Osteoblast (primary cell): ENCODE data around the gene NCOA6. TPM values are rescaled to one million over a fixed set of nuclear protein-coding genes. Genes with fewer than 3 reads are reported as not detected.
"Not testable (repeated sequence)": the region's sequence is repeated elsewhere in the genome, so short reads cannot be mapped to it uniquely, and the experiment has no call there.

ENCODE experiments used
- DNase-seq: peaks from one replicate; pipeline ENCODE4 v3.0.0; 2011; ENCODE audit warnings: low spot score, mixed read lengths; ENCODE audit not compliant: insufficient read length; ENCODE audit errors: missing footprints
- H2AFZ ChIP-seq: 2 replicates; pipeline ENCODE4 v1.6.0; 2011; ENCODE audit warnings: mild to moderate bottlenecking, low read length
- H3K27ac ChIP-seq: 2 replicates; pipeline ENCODE4 v1.5.1; 2011; ENCODE audit warnings: mild to moderate bottlenecking, low read depth, low read length, moderate library complexity
- H3K27me3 ChIP-seq: 2 replicates; pipeline ENCODE4 v1.6.0; 2012; ENCODE audit warnings: mild to moderate bottlenecking, control low read depth, inconsistent platforms, low read length, moderate library complexity; ENCODE audit not compliant: insufficient read depth
- H3K36me3 ChIP-seq: 2 replicates; pipeline ENCODE4 v1.5.1; 2011; ENCODE audit warnings: mild to moderate bottlenecking, low read length, control low read depth, moderate library complexity; ENCODE audit not compliant: insufficient read depth
- H3K4me1 ChIP-seq: 2 replicates; pipeline ENCODE4 v1.5.1; 2011; ENCODE audit warnings: mild to moderate bottlenecking, low read length, control low read depth, moderate library complexity; ENCODE audit not compliant: insufficient read depth
- H3K4me2 ChIP-seq: 2 replicates; pipeline ENCODE4 v1.6.0; 2011; ENCODE audit warnings: mild to moderate bottlenecking, low read length; ENCODE audit not compliant: insufficient read depth
- H3K4me3 ChIP-seq: fragments of 200-600 bp; sonication (generic); 3 replicates; pipeline ENCODE4 v1.5.1; 2012; ENCODE audit warnings: mild to moderate bottlenecking, low read length, inconsistent platforms; ENCODE audit not compliant: insufficient read depth
- H3K79me2 ChIP-seq: 2 replicates; pipeline ENCODE4 v1.6.0; 2012; ENCODE audit warnings: mild to moderate bottlenecking, low read length, control low read depth, inconsistent platforms; ENCODE audit not compliant: insufficient read depth
- H3K9me3 ChIP-seq: 2 replicates; pipeline ENCODE4 v1.5.1; 2011; ENCODE audit warnings: low read depth, low read length, control low read depth
- H4K20me1 ChIP-seq: 2 replicates; pipeline ENCODE4 v1.6.0; 2012; ENCODE audit warnings: mild to moderate bottlenecking, low read length, control low read depth; ENCODE audit not compliant: insufficient read depth
- total RNA-seq: library from RNA; depleted of rRNA; stranded (reverse); fragments of >200 nt; gene quantifications from 2 replicates; pipeline ENCODE4 v1.2.3, GENCODE V29; 2012
- TF ChIP-seq, protein P1 (sequence below): IDR thresholded peaks from 2 replicates; pipeline ENCODE4 v1.5.1; 2011; ENCODE audit warnings: mild to moderate bottlenecking, low read depth, low read length, moderate library complexity; ENCODE audit errors: extremely low read depth

NCOA6 gene
- total RNA-seq, 1 donor: 8.7 TPM

DNA sequence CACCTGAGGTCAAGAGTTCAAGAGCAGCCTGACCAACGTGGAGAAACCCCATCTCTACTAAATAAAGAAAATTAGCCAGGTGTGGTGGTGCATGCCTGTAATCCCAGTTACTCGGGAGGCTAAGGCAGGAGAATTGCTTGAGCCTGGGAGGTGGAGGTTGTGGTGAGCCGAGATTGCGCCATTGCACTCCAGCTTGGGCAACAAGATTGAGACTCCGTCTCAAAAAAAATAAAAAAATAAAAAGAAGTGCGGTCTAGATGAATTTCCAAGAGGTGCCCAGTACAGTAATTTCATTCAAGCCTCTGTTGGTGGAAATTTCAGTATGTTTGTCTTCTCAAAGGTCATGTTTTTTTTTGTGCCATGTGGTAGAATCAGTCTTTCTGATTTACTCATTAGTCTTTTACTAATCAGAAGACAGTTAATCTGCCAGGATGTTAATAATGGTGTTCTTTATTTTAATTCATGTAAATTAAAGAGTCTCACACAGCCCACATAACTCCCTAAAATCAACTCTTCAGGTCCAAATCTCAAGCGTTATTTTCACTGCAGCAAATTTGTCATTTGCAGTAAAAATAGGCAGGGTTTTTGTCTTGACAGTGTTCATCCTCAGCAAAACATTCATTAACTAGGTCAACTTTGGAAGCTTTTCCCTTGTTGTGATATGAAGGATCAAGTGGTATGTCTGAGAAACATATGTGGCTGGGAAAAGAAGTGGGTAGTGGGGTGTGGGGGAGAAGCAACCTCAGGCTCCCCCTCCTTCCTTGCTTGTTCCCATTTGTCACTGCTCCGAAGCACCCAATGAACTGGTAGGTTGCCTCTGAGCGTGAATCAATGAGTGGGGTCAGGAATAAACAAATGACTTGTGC, 108.0 kb downstream of the NCOA6 start:
- H2AFZ ChIP-seq: no peak overlapping the region
- no peaks in the 10 kb centered on the region for H3K79me2 ChIP-seq
- H4K20me1 ChIP-seq: peaks cover 12% of the 10 kb centered on the region
- H3K4me1 ChIP-seq: peaks cover 32% of the 10 kb centered on the region
- DNase-seq: no peak
- no peaks in the 10 kb centered on the region for H3K9me3 ChIP-seq
- no peaks in the 10 kb centered on the region for H3K27me3 ChIP-seq
- no peak overlapping the region for H3K27ac ChIP-seq
- H3K4me2 ChIP-seq: no peak overlapping the region
- no peak overlapping the region for H3K4me3 ChIP-seq
- H3K36me3 ChIP-seq: peaks cover 18% of the 10 kb centered on the region
- TF ChIP-seq, protein P1, sequence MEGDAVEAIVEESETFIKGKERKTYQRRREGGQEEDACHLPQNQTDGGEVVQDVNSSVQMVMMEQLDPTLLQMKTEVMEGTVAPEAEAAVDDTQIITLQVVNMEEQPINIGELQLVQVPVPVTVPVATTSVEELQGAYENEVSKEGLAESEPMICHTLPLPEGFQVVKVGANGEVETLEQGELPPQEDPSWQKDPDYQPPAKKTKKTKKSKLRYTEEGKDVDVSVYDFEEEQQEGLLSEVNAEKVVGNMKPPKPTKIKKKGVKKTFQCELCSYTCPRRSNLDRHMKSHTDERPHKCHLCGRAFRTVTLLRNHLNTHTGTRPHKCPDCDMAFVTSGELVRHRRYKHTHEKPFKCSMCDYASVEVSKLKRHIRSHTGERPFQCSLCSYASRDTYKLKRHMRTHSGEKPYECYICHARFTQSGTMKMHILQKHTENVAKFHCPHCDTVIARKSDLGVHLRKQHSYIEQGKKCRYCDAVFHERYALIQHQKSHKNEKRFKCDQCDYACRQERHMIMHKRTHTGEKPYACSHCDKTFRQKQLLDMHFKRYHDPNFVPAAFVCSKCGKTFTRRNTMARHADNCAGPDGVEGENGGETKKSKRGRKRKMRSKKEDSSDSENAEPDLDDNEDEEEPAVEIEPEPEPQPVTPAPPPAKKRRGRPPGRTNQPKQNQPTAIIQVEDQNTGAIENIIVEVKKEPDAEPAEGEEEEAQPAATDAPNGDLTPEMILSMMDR: no peak

DNA sequence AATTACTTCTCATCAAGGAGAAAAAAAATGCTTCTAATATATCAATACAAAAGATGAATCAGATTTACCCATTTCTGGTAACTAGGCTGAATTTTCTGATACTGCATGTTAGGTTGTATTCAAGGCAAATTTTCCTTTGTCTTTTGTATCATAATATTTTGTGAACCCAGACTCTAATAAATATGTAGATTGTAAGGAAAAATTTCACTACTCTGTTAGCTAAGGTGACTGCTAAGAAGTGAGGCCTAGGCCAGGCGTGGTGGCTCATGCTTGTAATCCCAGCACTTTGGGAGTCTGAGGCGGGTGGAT, 108.6 kb downstream of the NCOA6 start:
- Histone ChIP-seq H3K9me3 (no peaks in the 10 kb centered on the region), H3K4me3 (no peak overlapping the region), H4K20me1 (peaks cover 12% of the 10 kb centered on the region), H3K27ac (no peak overlapping the region), H3K27me3 (no peaks in the 10 kb centered on the region), H2AFZ (no peak overlapping the region), H3K36me3 (peaks cover 21% of the 10 kb centered on the region), H3K79me2 (no peaks in the 10 kb centered on the region), H3K4me2 (no peak overlapping the region), H3K4me1 (peaks cover 30% of the 10 kb centered on the region)
- TF ChIP-seq, protein P1: no peak
- DNase-seq: no peak

DNA sequence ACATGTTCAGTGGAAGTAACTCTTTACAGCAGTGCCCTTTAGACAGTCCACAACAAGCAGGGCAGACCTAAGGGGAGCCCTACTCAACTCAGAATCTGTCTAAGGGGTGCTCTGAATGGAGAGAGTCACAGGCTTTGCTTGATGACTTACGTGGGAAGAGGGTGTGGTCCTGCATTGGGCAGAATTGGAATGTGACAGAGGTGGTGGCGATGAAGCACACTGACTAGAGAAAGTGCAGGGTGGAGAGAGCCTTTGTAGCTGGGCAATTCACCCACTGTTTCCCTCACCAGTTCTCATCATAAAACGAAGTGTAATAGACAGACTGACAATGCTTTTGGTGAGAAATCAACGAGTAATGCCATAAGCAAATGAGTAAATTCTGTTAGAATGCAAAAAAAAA, 110.1 kb downstream of the NCOA6 start:
- Histone ChIP-seq H3K27ac (peak overlapping the region; percentile 8), H3K4me1 (peaks cover 33% of the 10 kb centered on the region), H3K9me3 (no peaks in the 10 kb centered on the region), H3K27me3 (no peaks in the 10 kb centered on the region), H3K79me2 (no peaks in the 10 kb centered on the region), H2AFZ (no peak overlapping the region), H3K4me3 (no peak overlapping the region), H3K36me3 (peaks cover 24% of the 10 kb centered on the region), H3K4me2 (no peak overlapping the region), H4K20me1 (peaks cover 12% of the 10 kb centered on the region)
- DNase-seq: no peak
- TF ChIP-seq, protein P1: no peak

DNA sequence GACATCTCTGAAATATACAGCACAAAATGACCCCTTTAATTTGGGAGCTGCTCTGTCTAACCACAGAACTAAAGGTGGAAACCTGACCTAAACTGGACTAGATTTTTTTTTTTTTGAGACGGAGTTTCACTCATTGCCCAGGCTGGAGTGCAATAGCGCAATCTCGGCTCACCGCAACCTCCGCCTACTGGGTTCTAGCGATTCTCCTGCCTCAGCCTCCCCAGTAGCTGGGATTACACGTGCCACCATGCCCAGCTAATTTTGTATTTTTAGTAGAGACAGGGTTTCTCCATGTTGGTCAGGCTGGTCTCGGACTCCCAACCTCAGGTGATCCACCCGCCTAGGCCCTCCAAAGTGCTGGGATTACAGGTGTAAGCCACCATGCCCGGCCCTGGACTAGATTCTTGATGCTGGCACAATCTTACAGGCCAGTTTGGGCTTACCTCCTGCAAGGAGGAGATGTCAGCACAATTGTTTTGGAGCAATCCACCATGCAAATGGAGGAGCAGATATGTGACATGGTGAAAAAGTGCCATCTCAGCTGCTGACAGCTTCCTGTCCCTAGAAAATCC, 111.4 kb downstream of the NCOA6 start:
- peaks cover 19% of the 10 kb centered on the region for H3K36me3 ChIP-seq
- DNase-seq, H3K79me2 ChIP-seq, H3K4me3 ChIP-seq, H3K27me3 ChIP-seq, H2AFZ ChIP-seq, H3K9me3 ChIP-seq, H3K4me2 ChIP-seq: not testable (repeated sequence)
- peaks cover 37% of the 10 kb centered on the region for H3K4me1 ChIP-seq
- H3K27ac ChIP-seq: peak overlapping the region; percentile 70
- H4K20me1 ChIP-seq: peaks cover 14% of the 10 kb centered on the region
